Rectal smooth muscle tissue (tissue), 1 donor: Measurements from ENCODE around the gene SOCS1.
"Not testable (repeated sequence)": the region's sequence is repeated elsewhere in the genome, so short reads cannot be mapped to it uniquely, and the experiment has no call there.

Source experiments
- H3K27ac ChIP-seq: one replicate; pipeline ENCODE4 v1.7.0; 2013; ENCODE audit warnings: low read depth, low read length, inconsistent platforms
- H3K27me3 ChIP-seq: one replicate; pipeline ENCODE4 v1.7.0; 2013; ENCODE audit warnings: low read length; ENCODE audit not compliant: control insufficient read depth, insufficient read depth
- H3K36me3 ChIP-seq: one replicate; pipeline ENCODE4 v1.7.0; 2013; ENCODE audit warnings: low read length; ENCODE audit not compliant: control insufficient read depth, insufficient read depth
- H3K4me1 ChIP-seq: one replicate; pipeline ENCODE4 v1.7.0; 2013; ENCODE audit warnings: low read length; ENCODE audit not compliant: control insufficient read depth, insufficient read depth
- H3K4me3 ChIP-seq: one replicate; pipeline ENCODE4 v1.7.0; 2013; ENCODE audit warnings: low read length
- H3K9ac ChIP-seq: one replicate; pipeline ENCODE4 v1.7.0; 2013; ENCODE audit warnings: low read length

SOCS1 gene

DNA sequence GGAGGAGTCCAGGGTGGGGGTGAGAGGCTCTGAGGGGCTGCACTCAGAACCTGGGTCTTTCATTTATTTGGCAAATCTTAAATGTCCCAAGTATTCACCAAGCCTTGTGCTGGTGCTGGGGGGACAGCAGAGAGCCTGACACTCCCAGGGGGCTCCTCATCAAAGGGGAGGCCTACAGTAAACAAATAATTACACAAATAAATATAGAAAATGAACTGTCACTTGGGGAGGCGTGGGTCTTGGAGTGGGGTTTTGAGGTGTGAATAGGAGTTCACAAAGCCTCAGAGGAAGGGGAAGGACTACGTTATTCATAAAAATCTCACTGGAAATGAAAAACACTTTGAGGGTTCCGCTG lies 40.3 kb upstream of the SOCS1 start:
- Histone ChIP-seq H3K9ac (no peak overlapping the region), H3K27ac (no peak overlapping the region), H3K36me3 (no peaks in the 10 kb centered on the region), H3K4me3 (no peak overlapping the region), H3K27me3 (no peaks in the 10 kb centered on the region), H3K4me1 (peaks cover 11% of the 10 kb centered on the region)

DNA sequence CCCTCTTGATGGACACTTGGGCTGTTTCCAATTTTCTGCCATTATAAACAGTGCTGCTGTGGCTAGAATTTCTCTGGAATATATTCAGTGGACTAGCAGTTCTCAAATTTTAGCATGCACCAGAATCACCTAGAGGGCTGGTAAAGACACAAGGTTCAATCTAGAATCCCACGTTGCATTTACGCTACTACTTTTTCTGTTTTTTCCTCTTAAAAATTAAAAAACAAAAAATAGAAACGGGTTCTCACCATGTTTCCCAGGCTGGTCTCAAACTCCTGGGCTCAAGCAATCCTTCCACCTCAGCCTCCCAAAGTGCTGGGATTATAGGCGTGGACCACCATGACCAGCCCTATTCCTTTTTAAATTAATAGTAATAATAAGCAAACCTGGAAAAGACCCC lies 39.7 kb upstream of the SOCS1 start:
- Histone ChIP-seq H3K4me3 (no peak overlapping the region), H3K36me3 (no peaks in the 10 kb centered on the region), H3K9ac (no peak overlapping the region), H3K27me3 (no peaks in the 10 kb centered on the region), H3K4me1 (peaks cover 11% of the 10 kb centered on the region), H3K27ac (no peak overlapping the region)

DNA sequence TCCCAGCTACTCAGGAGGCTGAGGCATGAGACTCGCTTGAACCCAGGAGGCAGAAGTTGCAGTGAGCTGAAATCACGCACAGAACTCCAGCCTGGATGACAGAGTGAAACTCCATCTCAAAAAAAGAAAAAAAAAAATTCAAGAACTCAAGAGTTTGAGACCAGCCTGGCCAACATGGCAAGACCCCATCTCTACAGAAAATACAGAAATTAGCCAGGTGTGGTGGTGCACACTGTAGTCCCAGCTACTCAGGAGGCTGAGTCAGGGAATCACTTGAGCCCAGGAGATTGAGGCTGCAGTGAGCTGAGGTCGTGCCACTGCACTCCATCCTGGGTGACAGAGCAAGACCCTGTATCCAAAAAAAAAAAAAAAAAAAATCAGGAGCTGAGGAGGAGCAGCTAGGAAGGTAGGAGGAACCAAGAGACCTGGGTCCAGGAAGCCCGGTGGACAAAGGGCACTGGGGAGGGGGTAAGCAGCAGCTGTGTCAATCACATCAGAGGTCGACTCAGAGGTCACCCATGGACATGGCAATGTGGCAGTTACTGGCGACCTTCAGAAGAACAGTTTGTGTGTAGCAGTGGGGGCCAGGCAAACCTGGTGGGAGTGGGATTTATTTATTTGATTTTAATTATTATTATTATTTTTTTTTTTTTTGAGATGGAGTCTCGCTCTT lies 36.2 kb upstream of the SOCS1 start:
- no peaks in the 10 kb centered on the region for H3K36me3 ChIP-seq

DNA sequence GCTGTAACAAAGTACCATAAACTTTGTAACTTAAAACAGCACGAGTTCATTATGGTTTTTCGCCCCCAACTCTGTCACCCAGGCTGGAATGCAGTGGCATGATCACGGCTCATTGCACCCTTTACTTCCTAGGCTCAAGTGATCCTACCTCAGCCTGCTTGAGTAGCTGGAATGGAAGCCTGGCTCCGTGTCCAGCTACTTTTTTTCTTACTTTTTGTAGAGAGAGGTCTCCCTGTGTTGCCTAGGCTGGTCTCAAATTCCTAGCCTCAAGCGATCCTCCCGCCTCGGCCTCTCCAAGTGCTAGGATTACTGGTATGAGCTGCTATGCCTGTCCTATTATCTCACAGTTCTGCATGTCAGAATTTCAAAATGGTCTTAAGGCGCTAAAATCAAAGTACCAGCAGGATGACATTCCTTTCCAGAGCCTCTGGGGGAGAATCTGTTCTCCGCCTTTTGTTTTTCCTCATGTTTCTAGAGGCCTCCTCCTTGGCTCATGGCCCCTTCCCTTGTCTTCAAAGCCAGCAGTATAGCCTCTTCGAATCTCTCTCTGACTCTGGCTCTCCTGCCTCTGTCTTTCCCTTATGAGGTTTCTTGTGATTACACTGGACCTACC lies 35.2 kb upstream of the SOCS1 start:
- H3K4me1 ChIP-seq: no peaks in the 10 kb centered on the region
- no peak overlapping the region for H3K27ac ChIP-seq
- no peak overlapping the region for H3K4me3 ChIP-seq
- no peaks in the 10 kb centered on the region for H3K27me3 ChIP-seq
- no peaks in the 10 kb centered on the region for H3K36me3 ChIP-seq
- H3K9ac ChIP-seq: no peak overlapping the region

More for the DNA sequence above, 36.2 kb upstream of the SOCS1 start:
- Histone ChIP-seq H3K4me1 (peaks cover 6% of the 10 kb centered on the region), H3K4me3 (no peak overlapping the region), H3K9ac (no peak overlapping the region), H3K27ac (no peak overlapping the region), H3K27me3 (no peaks in the 10 kb centered on the region)

DNA sequence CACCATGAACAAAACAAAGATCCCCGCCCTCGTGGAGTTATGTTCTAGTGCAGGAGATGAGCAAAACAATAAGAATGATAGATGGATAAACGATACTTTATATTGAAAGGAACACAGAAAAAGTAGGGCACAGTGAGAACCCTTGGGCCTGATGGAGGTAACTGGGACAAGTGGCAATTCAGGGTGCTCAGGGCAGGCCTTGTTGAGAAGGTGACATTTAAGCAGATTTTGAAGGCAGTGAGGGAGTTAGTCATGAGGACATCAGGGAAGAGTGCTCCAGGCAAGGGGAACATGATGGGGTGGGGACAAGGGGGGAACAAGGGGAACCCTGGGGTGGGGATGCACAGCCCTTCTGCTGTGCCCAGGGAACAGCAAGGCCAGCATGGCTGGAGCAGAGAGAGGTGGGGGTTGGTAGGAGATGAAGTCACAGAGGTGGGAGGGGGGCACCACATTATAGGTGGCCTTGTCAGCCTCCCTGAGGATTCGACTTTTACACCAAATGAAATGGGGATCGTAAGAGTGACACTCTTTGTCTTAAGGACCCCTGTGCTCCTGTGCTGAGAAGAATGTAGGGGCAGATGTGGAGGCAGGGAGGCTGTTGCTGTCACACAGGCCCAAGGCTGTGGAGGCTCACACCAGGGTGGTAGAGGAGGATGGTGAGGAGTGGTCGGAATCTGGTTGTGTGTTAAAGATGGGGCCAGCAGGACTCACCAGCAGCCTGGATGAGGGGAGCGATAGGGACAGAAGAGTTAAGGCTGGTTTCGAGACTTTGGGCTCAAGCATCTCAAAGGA lies 34.3 kb upstream of the SOCS1 start:
- H3K9ac ChIP-seq: no peak overlapping the region
- no peaks in the 10 kb centered on the region for H3K36me3 ChIP-seq
- H3K4me1 ChIP-seq: no peaks in the 10 kb centered on the region
- H3K27me3 ChIP-seq: no peaks in the 10 kb centered on the region
- H3K4me3 ChIP-seq: no peak overlapping the region
- no peak overlapping the region for H3K27ac ChIP-seq

DNA sequence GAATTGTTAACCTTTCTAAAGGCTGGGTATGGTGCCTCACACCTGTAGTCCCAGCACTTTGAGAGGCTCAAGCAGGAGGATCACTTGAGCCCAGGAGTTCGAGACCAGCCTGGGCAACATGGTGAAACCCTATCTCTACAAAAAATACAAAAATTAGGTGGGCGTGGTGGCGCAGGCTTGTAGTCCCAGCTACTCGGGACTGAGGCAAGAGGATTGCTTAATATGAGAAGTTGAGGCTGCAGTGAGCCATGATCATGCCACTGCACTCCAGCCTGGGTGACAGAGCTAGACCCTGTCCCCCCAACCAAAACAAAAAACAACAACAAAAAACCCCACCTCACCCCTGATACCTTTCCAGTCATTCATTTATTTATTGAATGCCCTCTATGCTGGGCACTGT lies 33.7 kb upstream of the SOCS1 start:
- not testable (repeated sequence) for H3K4me3 ChIP-seq, H3K4me1 ChIP-seq, H3K9ac ChIP-seq, H3K27ac ChIP-seq, H3K27me3 ChIP-seq, H3K36me3 ChIP-seq

DNA sequence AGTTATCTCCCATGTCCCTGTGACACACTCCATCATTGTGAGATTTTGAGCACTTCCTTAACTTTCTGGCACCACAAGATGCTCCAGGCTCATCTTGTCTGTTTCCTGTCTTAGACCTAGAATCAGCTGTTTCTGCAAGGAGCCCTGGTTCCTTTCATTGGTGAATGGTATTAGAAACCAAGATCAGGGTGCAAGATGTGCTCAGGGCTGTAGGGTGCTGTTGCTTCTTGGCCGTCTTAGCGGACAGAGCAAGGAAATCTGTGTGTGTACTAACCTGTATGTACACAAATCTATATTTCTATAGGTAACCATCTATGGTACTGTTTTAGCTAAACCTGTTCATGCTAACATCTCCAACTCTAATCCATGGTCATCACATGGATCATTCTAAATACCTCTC lies 33.2 kb upstream of the SOCS1 start:
- H3K4me1 ChIP-seq: no peaks in the 10 kb centered on the region
- no peak overlapping the region for H3K27ac ChIP-seq
- H3K4me3 ChIP-seq: no peak overlapping the region
- no peaks in the 10 kb centered on the region for H3K27me3 ChIP-seq
- H3K36me3 ChIP-seq: no peaks in the 10 kb centered on the region
- no peak overlapping the region for H3K9ac ChIP-seq

DNA sequence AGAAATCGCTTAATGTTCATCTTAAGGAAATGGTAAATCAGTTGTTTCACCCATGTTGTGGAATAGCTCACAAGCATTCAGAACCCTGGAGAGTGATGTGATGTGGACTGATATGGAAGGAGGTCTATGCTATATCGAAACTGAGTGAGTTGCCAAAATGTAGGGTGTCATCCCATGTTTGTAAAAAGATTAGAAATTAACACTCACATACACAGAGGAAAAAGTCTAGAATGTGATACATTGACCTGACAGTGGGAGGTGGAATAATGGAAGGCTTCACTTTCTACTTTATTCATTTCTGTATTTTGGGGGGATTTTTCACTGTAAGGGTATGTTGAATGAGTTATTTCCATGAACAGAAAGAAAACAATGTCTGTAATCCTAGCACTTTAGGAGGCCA lies 29.8 kb upstream of the SOCS1 start:
- Histone ChIP-seq H3K4me3 (no peak overlapping the region), H3K36me3 (no peaks in the 10 kb centered on the region), H3K27me3 (no peaks in the 10 kb centered on the region), H3K4me1 (no peaks in the 10 kb centered on the region), H3K27ac (no peak overlapping the region), H3K9ac (no peak overlapping the region)

DNA sequence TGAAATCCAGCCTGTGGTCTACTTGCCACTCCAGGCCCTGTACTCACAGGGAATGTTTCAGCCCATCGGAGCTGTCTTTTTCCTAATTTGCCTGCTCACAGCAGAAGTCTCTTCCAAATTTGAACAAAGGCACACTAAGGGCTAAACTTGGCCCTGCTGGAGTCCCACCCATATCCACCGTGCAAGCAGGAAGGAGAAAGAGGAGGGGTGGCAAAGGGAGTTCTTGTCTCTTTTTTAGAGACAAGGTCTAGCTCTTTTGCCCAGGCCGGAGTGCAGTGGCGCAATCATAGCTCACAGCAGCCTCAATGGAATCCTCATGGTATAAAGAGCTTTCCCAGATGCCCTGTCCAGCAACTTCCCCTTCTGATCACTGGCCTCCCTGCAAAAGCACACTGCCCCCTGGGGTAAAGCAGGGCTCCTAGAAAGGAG lies 27.8 kb upstream of the SOCS1 start:
- Histone ChIP-seq H3K27me3 (no peaks in the 10 kb centered on the region), H3K4me3 (no peak overlapping the region), H3K27ac (no peak overlapping the region), H3K4me1 (no peaks in the 10 kb centered on the region), H3K9ac (no peak overlapping the region), H3K36me3 (no peaks in the 10 kb centered on the region)

DNA sequence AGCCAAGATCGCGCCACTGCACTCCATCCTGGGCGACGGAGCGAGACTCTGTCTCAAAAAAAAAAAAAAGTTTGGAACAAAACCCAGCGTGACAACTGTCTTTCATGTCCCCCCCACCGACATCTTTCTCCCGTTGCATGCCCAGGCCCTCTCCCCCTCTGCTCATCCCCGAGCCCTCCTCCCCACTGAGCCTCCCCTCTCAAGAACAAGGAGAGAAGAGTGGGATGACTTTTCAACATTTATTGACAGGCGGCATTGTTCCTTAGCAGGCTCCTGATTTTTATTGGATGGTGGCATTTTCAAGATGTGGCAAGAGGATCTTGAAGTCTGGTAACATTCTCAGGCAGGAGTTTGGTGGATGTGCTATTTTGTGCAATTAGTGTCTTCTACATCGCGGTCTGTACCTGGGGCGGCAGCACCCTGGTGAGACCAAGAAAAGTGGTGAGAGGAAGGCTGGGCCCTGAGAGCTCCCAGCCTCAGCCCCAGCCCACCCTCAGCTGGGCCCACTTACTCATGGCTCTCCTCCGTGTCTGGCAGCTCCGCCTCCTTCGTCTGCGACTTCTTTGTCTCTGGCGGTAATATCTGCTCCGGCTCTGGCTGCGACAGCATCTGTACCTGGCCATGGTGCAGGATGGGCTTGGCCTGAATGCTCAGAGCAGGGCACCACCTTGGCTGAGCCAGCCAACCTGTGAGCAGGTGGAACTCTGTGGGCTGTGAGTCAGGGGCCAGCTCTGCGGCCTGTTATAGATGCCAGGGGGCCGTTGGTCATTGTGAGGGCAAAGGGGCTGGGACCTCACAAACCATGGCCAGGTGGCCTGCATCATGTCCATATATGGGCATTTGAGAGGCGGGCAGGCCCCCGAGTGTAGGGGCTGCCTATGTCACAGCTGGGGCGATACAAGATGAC lies 24.9 kb upstream of the SOCS1 start, which contains the start of gene PRM1:
Gene PRM1, minus strand, starts transcription at position 715 of the 907 bp plus-strand sequence. Its CDS starts 92 bp downstream, at position 623.
- no peak within 1 kb of the TSS for H3K9ac ChIP-seq
- H3K4me3 ChIP-seq: no peak within 1 kb of the TSS
- no peaks in the 10 kb centered on the region for H3K36me3 ChIP-seq
- no peaks in the 10 kb centered on the region for H3K27me3 ChIP-seq
- H3K27ac ChIP-seq: no peak within 1 kb of the TSS
- H3K4me1 ChIP-seq: no peaks in the 10 kb centered on the region

DNA sequence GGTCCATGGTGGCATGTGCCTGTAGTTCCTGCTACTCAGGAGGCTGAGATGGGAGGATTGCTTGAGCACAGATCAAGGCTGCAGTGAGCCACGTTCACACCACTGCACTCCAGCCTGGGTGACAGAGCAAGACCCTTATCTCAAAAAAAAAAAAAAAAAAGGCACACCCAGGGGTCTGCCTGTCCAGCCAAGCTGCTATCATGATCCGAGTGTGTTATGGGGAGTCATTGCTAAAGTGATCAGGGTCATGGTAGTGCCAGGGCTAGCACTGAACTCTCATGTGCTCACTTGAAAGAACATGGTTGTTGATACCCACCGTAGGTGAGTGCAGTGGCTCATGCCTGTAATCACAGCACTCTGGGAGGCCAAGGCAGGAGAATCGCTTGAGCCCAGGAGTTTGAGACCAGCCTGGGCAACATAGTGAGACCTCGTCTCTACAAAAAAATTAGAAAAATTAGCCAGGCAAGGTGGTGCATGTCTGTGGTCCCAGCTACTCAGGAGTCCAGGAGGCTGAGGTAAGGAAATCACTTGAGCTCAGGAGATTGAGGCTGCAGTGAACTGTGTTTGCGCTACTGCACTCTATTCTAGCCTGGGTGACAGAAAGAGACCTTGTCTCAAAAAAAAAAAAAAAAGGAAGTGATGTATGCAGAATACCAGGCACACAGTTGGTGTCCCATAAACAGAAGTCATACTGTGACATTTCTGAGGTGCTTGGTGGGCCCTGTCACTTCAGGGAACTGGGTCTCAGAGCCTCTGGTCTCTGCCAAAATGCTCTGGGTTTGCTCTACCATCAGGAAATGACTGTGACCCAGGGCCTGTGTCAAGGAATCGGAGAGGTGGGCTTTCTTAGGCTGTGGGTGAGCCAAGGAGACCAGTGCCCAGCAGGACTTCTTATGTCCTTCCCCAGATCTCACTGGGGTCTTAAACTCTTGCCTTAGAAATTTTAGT lies 23.0 kb upstream of the SOCS1 start:
- Histone ChIP-seq H3K27ac (no peak overlapping the region), H3K9ac (no peak overlapping the region), H3K36me3 (no peaks in the 10 kb centered on the region), H3K4me1 (no peaks in the 10 kb centered on the region), H3K27me3 (no peaks in the 10 kb centered on the region), H3K4me3 (no peak overlapping the region)
